ENCODE results near the gene LMNTD2.

- TF ChIP-seq EZH2 (IDR thresholded peaks at IDR 0.05; ENCODE audit: insufficient read depth, poor library complexity, severe bottlenecking), result no peak
- TF ChIP-seq EZH2phosphoT487 (IDR thresholded peaks at IDR 0.05; ENCODE audit: insufficient read depth, low read depth), result 0 out of 2 replicates have a peak, but pooled peaks have one; percentile 25
Measured at GRCh38 chr11:556662-557256, 3.8 kb downstream of the LMNTD2 start.

Data from GM23248 (cell line).